ENCODE measurements around the gene PPA2.
A peak's percentile ranks its signal among the peaks of the same experiment; 100 is the strongest.
"Not testable (repeated sequence)": the region's sequence is repeated elsewhere in the genome, so short reads cannot be mapped to it uniquely, and the experiment has no call there.

The PPA2 gene

GRCh38 chr4:105473324-105474098, at the start of gene PPA2:
Gene PPA2 (minus strand): TSS chr4:105474062. CDS start chr4:105474050, 12 bp downstream.
- DNase-seq: peak; percentile 74

- DNase-seq: no peak
Observed at GRCh38 chr4:105520819-105521790, 47.2 kb upstream of the PPA2 start.

- DNase-seq: no peak
Observed at GRCh38 chr4:105510245-105510644, 36.4 kb upstream of the PPA2 start.

GRCh38 chr4:105509714-105510113, 35.9 kb upstream of the PPA2 start:
- no peak for DNase-seq

DNA sequence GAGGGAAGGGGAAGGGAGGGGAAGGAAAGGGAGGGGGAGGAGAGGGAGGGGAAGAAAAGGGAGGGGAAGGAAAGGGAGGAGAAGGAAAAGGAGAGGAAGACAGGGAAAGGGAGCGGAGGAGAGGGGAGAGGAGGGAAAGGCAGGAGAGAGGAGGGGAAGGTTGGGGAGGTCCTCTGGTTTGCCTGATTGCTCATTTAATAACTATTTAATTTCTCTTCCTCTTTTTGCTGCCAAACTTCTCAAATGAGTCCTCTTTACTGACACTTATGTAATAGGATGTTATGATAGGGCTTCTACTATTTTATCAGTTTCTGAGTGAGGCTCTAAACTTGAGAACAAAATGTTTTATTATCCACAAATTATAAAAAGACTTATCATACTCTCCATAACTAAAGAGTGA, 35.4 kb upstream of the PPA2 start:
- DNase-seq: no peak

DNA sequence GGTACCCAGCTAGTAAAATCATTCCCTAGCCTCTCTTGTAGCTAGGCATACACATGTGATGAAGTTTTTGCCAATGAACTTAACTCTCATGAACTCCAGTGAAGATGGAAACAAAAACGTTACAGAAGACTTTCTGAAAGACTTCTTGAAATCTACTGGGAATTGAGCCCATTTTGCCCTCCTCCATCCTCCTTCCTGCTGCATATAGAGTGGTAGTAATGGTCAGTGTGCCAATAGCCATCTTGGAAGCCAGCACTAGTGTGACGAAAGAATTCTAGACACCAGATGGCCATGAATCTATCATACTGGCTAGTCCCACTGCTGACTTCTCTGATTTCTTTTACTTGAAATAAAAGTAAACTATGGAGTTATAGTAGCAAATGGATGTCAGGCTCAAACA, 30.9 kb upstream of the PPA2 start:
- DNase-seq: no peak

DNA sequence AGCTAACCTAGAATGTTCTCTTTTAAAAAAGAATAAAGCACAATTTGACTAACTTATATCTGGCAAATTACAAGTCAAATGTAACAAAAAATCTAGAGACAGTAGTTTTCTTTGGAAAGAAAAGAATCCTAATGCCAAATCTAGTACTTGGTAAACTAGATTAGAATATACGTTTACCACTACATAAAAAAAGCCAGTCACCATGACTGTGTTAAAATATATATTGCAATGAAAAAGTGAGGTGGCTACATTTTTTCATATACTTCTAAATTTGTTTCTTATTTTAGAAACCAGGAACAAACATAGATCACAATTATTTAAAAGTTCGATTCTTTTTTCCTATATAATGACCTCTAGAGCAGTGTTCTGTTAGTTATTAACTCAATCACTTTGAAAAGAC, 29.6 kb upstream of the PPA2 start:
- no peak for DNase-seq

GRCh38 chr4:105496899-105497298, 23.0 kb upstream of the PPA2 start:
- DNase-seq: no peak

DNA sequence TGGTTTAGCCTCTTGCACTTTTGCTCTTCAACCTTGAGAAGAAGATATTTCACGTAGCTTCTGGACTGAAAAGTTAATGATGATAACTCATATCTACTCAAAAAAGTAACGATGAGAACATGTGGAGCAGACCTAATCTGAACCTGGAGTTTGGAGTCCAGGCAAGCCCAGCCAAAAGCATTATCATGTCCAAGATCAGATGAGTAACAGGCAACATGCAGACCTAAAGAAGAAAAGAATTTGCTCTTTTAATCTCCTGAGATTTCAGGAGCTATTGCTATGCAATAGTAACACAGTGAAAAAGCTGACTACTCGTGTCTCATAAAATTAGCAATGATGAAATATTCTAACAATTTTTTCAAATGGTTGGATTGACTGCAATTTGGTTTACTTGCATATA, 21.8 kb upstream of the PPA2 start:
- no peak for DNase-seq

DNA sequence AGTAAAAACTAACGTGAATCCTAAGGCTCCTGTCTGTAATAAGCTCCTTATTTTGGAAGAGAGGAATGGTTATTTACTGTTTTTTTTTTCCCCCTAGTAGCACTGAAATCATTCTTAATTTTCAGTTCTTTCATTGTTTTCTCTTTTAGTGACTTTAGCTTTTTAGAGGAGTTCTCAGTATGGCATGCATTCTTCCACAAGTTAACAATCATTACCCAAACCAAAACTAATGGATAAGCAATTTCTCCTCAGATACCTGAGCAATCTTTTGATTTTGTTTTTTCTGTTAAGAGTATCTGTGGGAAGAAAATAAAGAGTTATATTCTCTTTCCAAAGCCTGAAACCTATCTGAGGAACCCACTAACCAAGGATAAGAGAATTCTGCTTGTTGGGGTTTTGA, 16.7 kb upstream of the PPA2 start:
- DNase-seq: no peak

DNA sequence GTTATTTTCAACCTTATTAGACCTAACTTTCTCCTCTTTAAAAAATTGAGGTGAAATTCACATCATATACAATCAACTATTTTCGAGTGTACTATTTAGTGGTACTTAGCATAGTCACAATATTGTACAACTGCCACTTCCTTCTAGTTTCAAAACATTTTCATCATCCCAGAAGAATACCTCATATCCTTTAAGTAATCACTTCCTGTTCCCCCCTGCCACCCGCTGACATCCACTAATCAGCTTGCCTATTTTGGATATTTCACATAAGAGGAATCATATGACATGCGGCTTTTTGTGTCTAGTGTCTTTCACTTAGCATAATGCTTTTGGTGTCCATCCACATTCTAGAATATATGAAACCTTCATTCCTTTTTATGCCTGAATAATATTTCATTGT, 10.0 kb upstream of the PPA2 start:
- DNase-seq: no peak

DNA sequence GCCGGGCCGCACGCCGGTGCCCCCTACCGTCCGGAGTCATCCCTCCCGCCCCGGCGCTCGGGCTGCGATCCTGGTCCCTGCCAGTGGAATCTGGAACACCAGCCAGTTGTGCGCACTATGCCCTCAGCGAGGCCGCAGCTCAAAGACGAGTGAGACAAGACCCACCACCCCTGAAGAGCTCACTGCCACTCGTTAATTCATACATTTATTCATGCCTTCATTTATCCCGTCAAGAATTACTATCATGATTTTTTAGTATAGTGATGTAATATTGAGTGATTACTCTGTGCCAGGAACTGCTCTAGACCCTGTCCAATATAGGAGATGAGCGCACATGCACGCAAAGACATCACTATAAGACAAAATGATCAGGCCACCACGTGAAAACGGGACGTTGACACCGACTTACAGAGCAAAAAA, 247 bp upstream of the PPA2 start:
- DNase-seq: peak; percentile 82

- no peak for DNase-seq
Observed at GRCh38 chr4:105472871-105473323, 965 bp downstream of the PPA2 start.

DNA sequence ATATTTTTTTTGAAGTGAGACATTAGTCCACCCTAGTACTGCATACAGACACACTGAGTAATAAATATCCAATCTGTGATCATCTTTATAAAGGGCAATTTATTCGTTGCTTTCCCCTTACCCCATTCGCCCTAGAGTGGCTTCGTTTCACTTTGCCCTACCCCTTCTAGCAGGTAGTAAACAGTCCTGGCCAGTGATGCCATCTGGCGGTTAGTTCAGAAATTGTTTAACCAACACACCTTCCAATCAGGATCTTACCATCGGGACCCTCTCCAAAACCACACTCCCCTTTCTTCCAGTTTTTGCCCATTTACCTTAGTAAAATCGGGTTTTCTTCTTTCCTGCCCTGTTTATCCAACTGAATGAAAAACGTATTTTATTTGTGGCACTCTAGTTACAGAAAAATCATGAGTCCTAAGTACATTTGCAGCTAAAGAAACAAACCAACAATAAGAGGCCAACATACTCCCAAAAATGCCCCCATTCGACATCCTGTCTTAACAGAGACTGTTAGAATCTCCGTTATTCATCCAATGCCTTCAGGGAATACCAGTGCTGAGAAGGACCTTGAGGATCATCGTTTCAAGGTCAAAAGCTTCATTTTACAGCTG, 2.2 kb downstream of the PPA2 start:
- DNase-seq: peak; percentile 51

- no peak for DNase-seq
Observed at GRCh38 chr4:105470766-105471165, 3.1 kb downstream of the PPA2 start.

GRCh38 chr4:105469736-105470135, 4.1 kb downstream of the PPA2 start:
- no peak for DNase-seq

GRCh38 chr4:105466580-105466979, 7.3 kb downstream of the PPA2 start:
- no peak for DNase-seq

GRCh38 chr4:105464563-105464962, 9.3 kb downstream of the PPA2 start:
- not testable (repeated sequence) for DNase-seq

GRCh38 chr4:105462576-105462975, 11.3 kb downstream of the PPA2 start:
- DNase-seq: no peak

GRCh38 chr4:105461621-105462382, 12.1 kb downstream of the PPA2 start:
- DNase-seq: no peak

GRCh38 chr4:105461221-105461620, 12.6 kb downstream of the PPA2 start:
- no peak for DNase-seq

DNA sequence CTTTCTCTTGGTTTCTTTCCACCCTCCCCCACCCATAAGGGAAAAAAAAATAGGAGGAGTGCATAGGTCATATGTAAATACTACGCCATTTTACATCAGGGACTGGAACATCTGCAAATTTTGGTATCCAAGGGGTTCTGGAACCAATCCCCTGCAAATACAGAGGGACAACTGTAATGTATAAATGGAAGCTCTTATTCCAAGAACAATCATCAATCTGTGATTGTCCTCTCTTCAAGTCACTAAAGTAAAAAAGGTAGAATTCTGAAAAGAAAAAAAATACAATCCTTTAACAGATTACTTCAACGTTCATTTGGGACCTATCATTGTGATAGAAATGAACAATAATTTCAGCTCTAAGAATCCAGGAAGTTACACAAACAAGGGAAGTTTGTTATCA, 13.6 kb downstream of the PPA2 start:
- DNase-seq: no peak

DNA sequence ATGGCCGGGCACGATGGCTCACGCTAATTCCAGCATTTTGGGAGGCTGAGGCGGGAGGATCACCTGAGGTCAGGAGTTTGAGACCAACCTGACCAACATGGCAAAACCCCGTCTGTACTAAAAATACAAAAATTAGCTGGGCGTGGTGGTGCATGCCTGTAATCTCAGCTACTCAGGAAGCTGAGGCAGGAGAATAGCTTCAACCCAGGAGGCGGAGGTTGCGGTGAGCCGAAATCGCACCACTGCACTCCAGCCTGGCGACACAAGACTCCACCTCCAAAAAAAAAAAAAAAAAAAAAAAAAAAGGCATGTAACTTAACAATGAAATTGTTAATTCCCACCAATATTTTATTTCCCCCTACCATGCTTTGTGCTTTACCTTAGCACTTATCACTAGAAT, 15.3 kb downstream of the PPA2 start:
- not testable (repeated sequence) for DNase-seq

All from stimulated activated CD4-positive, alpha-beta T cell treated with anti-CD3 and anti-CD28 coated beads, Interleukin-12 subunit alpha, Interleukin-12 subunit beta, amount 100 ng/mL, for 4 hours (primary cell).